HL-60 (cell line): Measurements from ENCODE around the gene TNRC6C.
"Not testable (repeated sequence)": the region's sequence is repeated elsewhere in the genome, so short reads cannot be mapped to it uniquely, and the experiment has no call there.

ENCODE experiments used
- DNase-seq, 2 experiments: peaks; one replicate each; pipeline ENCODE4 v3.0.0-alpha.2; 2010 to 2020; ENCODE audit warnings: low read depth in 1 of 2, low spot score in 1 of 2
- H3K27ac ChIP-seq: fragments of 250-450 bp; sonication (Bioruptor Pico); replicated peaks from 2 replicates; pipeline ENCODE4 v1.5.1; 2020; ENCODE audit warnings: mild to moderate bottlenecking, moderate library complexity
- H3K27me3 ChIP-seq: fragments of 250-450 bp; sonication (Bioruptor Pico); 2 replicates; pipeline ENCODE4 v1.5.1; 2021; ENCODE audit warnings: mild to moderate bottlenecking, moderate library complexity; ENCODE audit not compliant: insufficient read depth, poor library complexity, severe bottlenecking
- H3K4me3 ChIP-seq: replicated peaks from 2 replicates; pipeline ENCODE4 v1.5.1; 2011; ENCODE audit warnings: mild to moderate bottlenecking, control low read depth, low read length; ENCODE audit not compliant: insufficient read depth
- GABPA ChIP-seq: IDR thresholded peaks from 2 replicates; pipeline ENCODE4 v1.6.1; 2012; ENCODE audit warnings: low read depth
- POLR2AphosphoS5 ChIP-seq: IDR thresholded peaks from 2 replicates; pipeline ENCODE4 v1.6.1; 2012; ENCODE audit warnings: low read depth
- SPI1 ChIP-seq: IDR thresholded peaks from 2 replicates; pipeline ENCODE4 v1.6.1; 2012; ENCODE audit warnings: low read depth, mild to moderate bottlenecking, borderline replicate concordance
- TF ChIP-seq, protein P1 (sequence below): IDR thresholded peaks from one replicate; pipeline ENCODE4 v1.5.1; 2011; ENCODE audit warnings: low read length, control low read depth, inconsistent platforms; ENCODE audit not compliant: insufficient read depth
- TF ChIP-seq, protein P2 (sequence below): IDR thresholded peaks from 2 replicates; pipeline ENCODE4 v1.6.1; 2012; ENCODE audit warnings: low read depth; ENCODE audit not compliant: insufficient replicate concordance

Gene TNRC6C

DNA sequence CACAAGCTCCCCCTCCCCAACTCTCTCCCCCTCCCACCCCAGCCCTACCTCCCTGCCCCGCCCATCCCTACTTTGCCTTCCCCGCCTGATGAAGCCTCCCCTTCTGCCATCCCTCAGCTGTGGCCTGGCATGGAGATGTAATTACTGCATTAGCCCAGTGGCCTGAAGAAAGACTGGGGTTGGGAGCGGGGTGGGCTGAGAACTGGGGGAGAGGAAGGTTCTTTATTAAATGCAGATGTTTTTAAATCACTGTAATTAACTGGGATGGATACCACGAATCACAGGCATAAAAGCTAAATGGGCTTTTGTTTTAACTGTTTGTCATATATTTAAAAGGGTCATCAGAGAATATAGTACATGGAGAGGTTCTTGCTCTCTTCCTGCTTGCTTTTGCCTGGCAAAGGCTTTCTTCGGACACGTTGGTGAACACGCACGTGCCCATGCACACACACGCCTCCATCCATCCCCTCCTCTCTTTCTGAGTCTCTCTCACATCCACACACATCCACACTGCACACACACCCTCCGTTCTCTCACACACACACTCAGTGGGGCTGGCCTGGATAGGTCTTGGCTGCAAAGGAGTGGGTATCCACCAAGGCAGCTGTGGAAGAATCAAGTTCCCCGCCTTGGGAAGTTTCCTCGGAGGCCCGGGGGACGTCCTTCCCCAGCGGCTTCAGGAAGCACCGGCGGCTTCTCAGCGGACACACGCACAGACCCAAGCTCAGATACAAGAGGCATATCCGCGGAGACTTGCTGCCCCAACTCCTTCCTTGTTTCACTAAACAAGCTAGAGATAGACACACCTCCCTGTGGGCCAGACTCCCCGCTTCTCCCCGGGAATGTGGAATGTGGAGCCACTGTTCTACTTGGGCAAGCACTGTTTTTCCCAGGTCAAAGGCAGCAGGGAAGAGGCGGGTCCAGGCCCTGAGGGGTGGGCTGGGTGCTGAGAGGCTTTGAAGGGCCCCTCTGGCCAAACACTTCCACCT lies 27.4 kb upstream of the TNRC6C start:
- Histone ChIP-seq H3K4me3 (no peak overlapping the region), H3K27ac (no peak overlapping the region), H3K27me3 (peaks cover 4% of the 10 kb centered on the region)
- DNase-seq = no peak
- TF ChIP-seq GABPA (no peak), SPI1 (no peak)

DNA sequence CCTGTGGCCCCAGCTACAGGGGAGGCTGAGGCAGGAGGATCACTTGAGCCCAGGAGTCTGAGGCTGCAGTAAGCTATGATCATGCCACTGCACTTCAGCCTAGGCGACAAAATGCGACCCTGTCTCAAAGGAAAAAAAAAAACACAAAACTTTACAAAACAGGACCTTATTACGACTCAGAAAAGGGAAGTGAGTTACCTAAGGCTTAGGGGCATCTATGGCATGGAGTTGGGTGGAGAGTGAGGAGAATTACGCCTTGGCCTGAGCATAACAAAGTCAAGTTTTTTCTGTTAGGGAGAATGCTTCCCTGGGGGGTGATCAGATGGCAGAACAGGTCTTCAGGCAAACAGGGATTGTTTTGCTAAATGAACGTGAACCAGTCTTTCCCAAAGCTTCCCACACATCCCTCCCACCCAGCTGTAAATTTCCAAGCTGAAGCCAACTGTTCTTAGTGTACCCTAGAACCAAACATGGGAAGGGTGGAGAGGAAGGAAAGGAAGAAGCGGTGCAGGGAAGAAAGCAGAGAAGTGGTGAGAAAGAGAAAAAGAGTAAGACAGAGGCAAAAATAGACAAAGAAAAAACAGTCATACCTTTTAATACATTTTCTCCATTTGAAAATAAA lies 24.6 kb upstream of the TNRC6C start:
- DNase-seq = no peak

DNA sequence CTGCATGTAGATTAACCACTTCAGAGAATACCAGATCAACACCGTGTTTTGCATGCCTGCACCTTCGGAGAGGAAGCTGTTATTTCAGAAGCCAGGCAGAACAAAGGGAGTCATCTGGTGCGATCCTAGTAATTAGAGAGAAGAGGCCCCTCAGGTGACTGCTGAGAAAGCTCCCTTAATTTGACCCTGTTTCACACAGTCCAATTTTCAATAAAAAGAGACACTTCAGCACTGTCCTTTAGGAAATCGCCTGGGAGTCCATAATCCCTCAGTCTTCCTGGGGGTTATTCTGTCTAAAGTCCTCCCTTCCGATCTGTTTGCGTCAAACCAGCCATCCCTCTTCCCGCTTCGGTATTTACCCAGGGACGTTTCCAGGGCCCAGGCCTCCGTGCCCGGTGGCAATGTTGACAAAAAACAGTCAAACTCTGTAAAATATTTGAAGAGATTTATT lies 23.4 kb upstream of the TNRC6C start:
- H3K4me3 ChIP-seq = no peak overlapping the region
- TF ChIP-seq POLR2AphosphoS5 = no peak
- no peak for TF ChIP-seq GABPA
- TF ChIP-seq SPI1 = no peak
- TF ChIP-seq, protein P1, sequence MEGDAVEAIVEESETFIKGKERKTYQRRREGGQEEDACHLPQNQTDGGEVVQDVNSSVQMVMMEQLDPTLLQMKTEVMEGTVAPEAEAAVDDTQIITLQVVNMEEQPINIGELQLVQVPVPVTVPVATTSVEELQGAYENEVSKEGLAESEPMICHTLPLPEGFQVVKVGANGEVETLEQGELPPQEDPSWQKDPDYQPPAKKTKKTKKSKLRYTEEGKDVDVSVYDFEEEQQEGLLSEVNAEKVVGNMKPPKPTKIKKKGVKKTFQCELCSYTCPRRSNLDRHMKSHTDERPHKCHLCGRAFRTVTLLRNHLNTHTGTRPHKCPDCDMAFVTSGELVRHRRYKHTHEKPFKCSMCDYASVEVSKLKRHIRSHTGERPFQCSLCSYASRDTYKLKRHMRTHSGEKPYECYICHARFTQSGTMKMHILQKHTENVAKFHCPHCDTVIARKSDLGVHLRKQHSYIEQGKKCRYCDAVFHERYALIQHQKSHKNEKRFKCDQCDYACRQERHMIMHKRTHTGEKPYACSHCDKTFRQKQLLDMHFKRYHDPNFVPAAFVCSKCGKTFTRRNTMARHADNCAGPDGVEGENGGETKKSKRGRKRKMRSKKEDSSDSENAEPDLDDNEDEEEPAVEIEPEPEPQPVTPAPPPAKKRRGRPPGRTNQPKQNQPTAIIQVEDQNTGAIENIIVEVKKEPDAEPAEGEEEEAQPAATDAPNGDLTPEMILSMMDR = no peak
- TF ChIP-seq, protein P2, sequence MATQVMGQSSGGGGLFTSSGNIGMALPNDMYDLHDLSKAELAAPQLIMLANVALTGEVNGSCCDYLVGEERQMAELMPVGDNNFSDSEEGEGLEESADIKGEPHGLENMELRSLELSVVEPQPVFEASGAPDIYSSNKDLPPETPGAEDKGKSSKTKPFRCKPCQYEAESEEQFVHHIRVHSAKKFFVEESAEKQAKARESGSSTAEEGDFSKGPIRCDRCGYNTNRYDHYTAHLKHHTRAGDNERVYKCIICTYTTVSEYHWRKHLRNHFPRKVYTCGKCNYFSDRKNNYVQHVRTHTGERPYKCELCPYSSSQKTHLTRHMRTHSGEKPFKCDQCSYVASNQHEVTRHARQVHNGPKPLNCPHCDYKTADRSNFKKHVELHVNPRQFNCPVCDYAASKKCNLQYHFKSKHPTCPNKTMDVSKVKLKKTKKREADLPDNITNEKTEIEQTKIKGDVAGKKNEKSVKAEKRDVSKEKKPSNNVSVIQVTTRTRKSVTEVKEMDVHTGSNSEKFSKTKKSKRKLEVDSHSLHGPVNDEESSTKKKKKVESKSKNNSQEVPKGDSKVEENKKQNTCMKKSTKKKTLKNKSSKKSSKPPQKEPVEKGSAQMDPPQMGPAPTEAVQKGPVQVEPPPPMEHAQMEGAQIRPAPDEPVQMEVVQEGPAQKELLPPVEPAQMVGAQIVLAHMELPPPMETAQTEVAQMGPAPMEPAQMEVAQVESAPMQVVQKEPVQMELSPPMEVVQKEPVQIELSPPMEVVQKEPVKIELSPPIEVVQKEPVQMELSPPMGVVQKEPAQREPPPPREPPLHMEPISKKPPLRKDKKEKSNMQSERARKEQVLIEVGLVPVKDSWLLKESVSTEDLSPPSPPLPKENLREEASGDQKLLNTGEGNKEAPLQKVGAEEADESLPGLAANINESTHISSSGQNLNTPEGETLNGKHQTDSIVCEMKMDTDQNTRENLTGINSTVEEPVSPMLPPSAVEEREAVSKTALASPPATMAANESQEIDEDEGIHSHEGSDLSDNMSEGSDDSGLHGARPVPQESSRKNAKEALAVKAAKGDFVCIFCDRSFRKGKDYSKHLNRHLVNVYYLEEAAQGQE = no peak
- H3K27me3 ChIP-seq = peaks cover 2% of the 10 kb centered on the region
- DNase-seq = no peak
- no peak overlapping the region for H3K27ac ChIP-seq

More for the DNA sequence above, 24.6 kb upstream of the TNRC6C start:
- Histone ChIP-seq H3K27ac (no peak overlapping the region), H3K4me3 (no peak overlapping the region), H3K27me3 (peaks cover 4% of the 10 kb centered on the region)
- no peak for TF ChIP-seq POLR2AphosphoS5
- TF ChIP-seq, protein P2 = no peak
- TF ChIP-seq GABPA = no peak
- peak; percentile 94 for TF ChIP-seq SPI1

DNA sequence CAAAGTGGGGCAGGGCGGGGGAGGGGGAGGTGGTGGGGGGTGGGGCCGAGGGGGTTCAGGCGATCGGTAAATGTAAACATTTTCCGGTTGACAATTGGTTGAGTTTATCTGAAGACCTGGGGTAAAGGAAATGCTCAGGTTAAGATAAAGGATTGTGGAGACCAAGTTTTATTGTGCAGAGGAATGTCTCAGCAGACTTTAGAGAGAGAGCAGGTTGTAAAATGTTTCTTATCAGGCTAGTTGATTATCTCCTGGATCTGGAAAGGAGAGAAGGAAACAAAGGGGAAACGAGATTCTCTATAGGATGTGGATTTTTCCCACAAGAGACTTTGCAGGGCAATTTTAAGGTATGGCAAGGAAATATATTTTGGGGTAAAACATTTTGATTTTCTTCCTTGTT lies 22.8 kb upstream of the TNRC6C start:
- H3K4me3 ChIP-seq, H3K27me3 ChIP-seq, H3K27ac ChIP-seq, DNase-seq: not testable (repeated sequence)

DNA sequence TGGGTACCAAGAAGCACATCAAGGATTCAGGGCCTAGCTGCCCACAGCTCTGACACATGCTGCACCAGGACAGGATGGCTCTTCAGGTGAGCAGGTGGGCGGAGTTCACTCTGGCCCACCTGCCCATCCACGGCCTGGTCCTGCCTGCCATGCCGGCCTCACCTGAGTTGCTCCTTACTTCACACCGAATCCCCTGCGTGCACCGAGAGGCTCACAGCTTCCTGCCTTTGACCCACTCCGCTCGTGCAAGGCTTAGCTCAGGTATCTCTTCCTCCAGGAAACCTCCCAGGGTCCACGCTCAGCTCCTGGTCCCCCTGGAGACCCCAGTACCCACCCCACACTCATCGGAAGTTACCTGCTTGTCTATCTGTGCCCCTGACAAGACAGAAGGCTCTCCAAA lies 21.6 kb upstream of the TNRC6C start:
- Histone ChIP-seq H3K4me3 (no peak overlapping the region), H3K27ac (no peak overlapping the region), H3K27me3 (peaks cover 2% of the 10 kb centered on the region)
- TF ChIP-seq, protein P1 = no peak
- TF ChIP-seq, protein P2 = no peak
- TF ChIP-seq POLR2AphosphoS5 (no peak), GABPA (no peak), SPI1 (no peak)
- DNase-seq = no peak
